Natural killer cell treated with Interleukin-12 subunit alpha and Interleukin-12 subunit beta and Interleukin-15 and Interleukin-18, amount 100 ng/mL, for 72 hours (primary cell): Measurements from ENCODE around the gene KLB. TPM values are rescaled to one million over a fixed set of nuclear protein-coding genes. Genes with fewer than 3 reads are reported as not detected.
"Not testable (repeated sequence)": the region's sequence is repeated elsewhere in the genome, so short reads cannot be mapped to it uniquely, and the experiment has no call there.

Experiments used
- ATAC-seq, 2 donors: fragments of 150-1000 bp; cut with Tn5 transposase in 1 of 2; sonication (Bioruptor Pico), chemical (Tn5 transposase) in 1 of 2; 2 replicates each; pipeline ENCODE4 v1.10.0; 2021
- DNase-seq: peaks from one replicate; pipeline ENCODE4 v3.0.0; 2022; ENCODE audit warnings: low spot score
- H3K27ac Mint-ChIP-seq, 2 donors: 1 replicate in 1 of 2; 2 replicates in 1 of 2; pipeline ENCODE4 v1.8.0; 2022; ENCODE audit warnings: mixed read lengths in 2 of 2, mild to moderate bottlenecking in 1 of 2, moderate library complexity in 1 of 2
- H3K27me3 Mint-ChIP-seq, 2 donors: 1 replicate in 1 of 2; 2 replicates in 1 of 2; pipeline ENCODE4 v1.8.0; 2022; ENCODE audit warnings: mixed read lengths in 2 of 2
- H3K36me3 Mint-ChIP-seq: one replicate; pipeline ENCODE4 v1.8.0; 2022; ENCODE audit warnings: mixed read lengths
- H3K4me1 Mint-ChIP-seq, 2 donors: 1 replicate in 1 of 2; 2 replicates in 1 of 2; pipeline ENCODE4 v1.8.0; 2022; ENCODE audit warnings: low read depth in 2 of 2, mixed read lengths in 2 of 2, mild to moderate bottlenecking in 1 of 2
- H3K4me3 Mint-ChIP-seq: one replicate; pipeline ENCODE4 v1.8.0; 2022; ENCODE audit warnings: mixed read lengths
- H3K9me3 Mint-ChIP-seq: 2 replicates; pipeline ENCODE4 v1.8.0; 2022; ENCODE audit warnings: mixed read lengths
- total RNA-seq, 2 donors: library from RNA; stranded (reverse); gene quantifications; one replicate each; pipeline ENCODE4 v1.2.3, GENCODE V29; 2022

KLB gene
- total RNA-seq, 2 donors from 2014 or later, result 0.05 TPM; not detected in 1

GRCh38 chr4:39458161-39458504, 51.4 kb downstream of the KLB start:
- peak overlapping the region; percentile 99 for H3K27ac Mint-ChIP-seq

GRCh38 chr4:39458505-39459300, 52.0 kb downstream of the KLB start, which contains the start of the genes LIAS and RPL9:
TSS of gene LIAS (plus strand) at chr4:39459056. CDS start at chr4:39459118, 62 bp downstream.
TSS of gene RPL9 (minus strand) at chr4:39458922. CDS start at chr4:39458439, 483 bp downstream.
- Mint-ChIP-seq H3K27ac (peak within 1 kb of the TSS; percentile 99), H3K27me3 (no peaks in the 10 kb centered on the region), H3K4me1 (peaks cover 22 to 41% of the 10 kb centered on the region in 2 donors), H3K4me3 (peak within 1 kb of the TSS; percentile 99), H3K36me3 (peaks cover 34% of the 10 kb centered on the region), H3K9me3 (no peaks in the 10 kb centered on the region)
- ATAC-seq (peak; percentile 96), DNase-seq (peak; percentile 94)

More at GRCh38 chr4:39458161-39458504, 51.4 kb downstream of the KLB start:
- not testable (repeated sequence) for H3K9me3 Mint-ChIP-seq, H3K27me3 Mint-ChIP-seq, DNase-seq
- Mint-ChIP-seq H3K4me3 (peak overlapping the region; percentile 99), H3K36me3 (peaks cover 40% of the 10 kb centered on the region), H3K4me1 (peaks cover 22 to 47% of the 10 kb centered on the region in 2 donors)
- ATAC-seq, result peak in 1 of 2 donors; percentile 0

- no peak overlapping the region for H3K4me3 Mint-ChIP-seq
- no peak overlapping the region for H3K27ac Mint-ChIP-seq
- H3K4me1 Mint-ChIP-seq, result no peaks in the 10 kb centered on the region
- peaks cover 9% of the 10 kb centered on the region for H3K36me3 Mint-ChIP-seq
- no peak for DNase-seq
- H3K27me3 Mint-ChIP-seq, result no peaks in the 10 kb centered on the region
- H3K9me3 Mint-ChIP-seq, result no peaks in the 10 kb centered on the region
- no peak for ATAC-seq
Observed at GRCh38 chr4:39464886-39465501, 58.3 kb downstream of the KLB start.

GRCh38 chr4:39466747-39467146, 60.0 kb downstream of the KLB start:
- DNase-seq (no peak), ATAC-seq (no peak)
- H3K27me3 Mint-ChIP-seq, result no peaks in the 10 kb centered on the region
- no peak overlapping the region for H3K27ac Mint-ChIP-seq
- no peaks in the 10 kb centered on the region for H3K9me3 Mint-ChIP-seq
- H3K4me3 Mint-ChIP-seq, result no peak overlapping the region
- H3K36me3 Mint-ChIP-seq, result peaks cover 9% of the 10 kb centered on the region
- H3K4me1 Mint-ChIP-seq, result no peaks in the 10 kb centered on the region

GRCh38 chr4:39467464-39467863, 60.7 kb downstream of the KLB start:
- no peak overlapping the region for H3K27ac Mint-ChIP-seq
- H3K27me3 Mint-ChIP-seq, result no peaks in the 10 kb centered on the region
- DNase-seq, result no peak
- no peak for ATAC-seq
- peaks cover 9% of the 10 kb centered on the region for H3K36me3 Mint-ChIP-seq
- H3K9me3 Mint-ChIP-seq, result no peaks in the 10 kb centered on the region
- no peak overlapping the region for H3K4me3 Mint-ChIP-seq
- no peaks in the 10 kb centered on the region for H3K4me1 Mint-ChIP-seq

GRCh38 chr4:39469429-39470077, 62.8 kb downstream of the KLB start:
- Mint-ChIP-seq H3K4me3 (no peak overlapping the region), H3K27me3 (no peaks in the 10 kb centered on the region), H3K27ac (no peak overlapping the region), H3K36me3 (peaks cover 9% of the 10 kb centered on the region), H3K9me3 (no peaks in the 10 kb centered on the region), H3K4me1 (no peaks in the 10 kb centered on the region)
- ATAC-seq (peak in 1 of 2 donors; percentile 61), DNase-seq (no peak)

GRCh38 chr4:39470402-39470801, 63.7 kb downstream of the KLB start:
- Mint-ChIP-seq H3K36me3 (peaks cover 4% of the 10 kb centered on the region), H3K9me3 (no peaks in the 10 kb centered on the region), H3K4me3 (no peak overlapping the region), H3K27ac (no peak overlapping the region), H3K27me3 (no peaks in the 10 kb centered on the region), H3K4me1 (no peaks in the 10 kb centered on the region)
- ATAC-seq (no peak), DNase-seq (no peak)

GRCh38 chr4:39472396-39472795, 65.7 kb downstream of the KLB start:
- H3K36me3 Mint-ChIP-seq, result peaks cover 7% of the 10 kb centered on the region
- no peak overlapping the region for H3K4me3 Mint-ChIP-seq
- no peak for ATAC-seq
- DNase-seq, result no peak
- H3K27ac Mint-ChIP-seq, result no peak overlapping the region
- H3K27me3 Mint-ChIP-seq, result no peaks in the 10 kb centered on the region
- H3K4me1 Mint-ChIP-seq, result no peaks in the 10 kb centered on the region
- no peaks in the 10 kb centered on the region for H3K9me3 Mint-ChIP-seq

- Mint-ChIP-seq H3K36me3 (peaks cover 7% of the 10 kb centered on the region), H3K4me3 (no peak overlapping the region), H3K4me1 (no peaks in the 10 kb centered on the region), H3K27ac (no peak overlapping the region), H3K9me3 (no peaks in the 10 kb centered on the region), H3K27me3 (no peaks in the 10 kb centered on the region)
- ATAC-seq, result no peak
- DNase-seq, result no peak
Observed at GRCh38 chr4:39476187-39476895, 69.6 kb downstream of the KLB start.

GRCh38 chr4:39480251-39480650, 73.5 kb downstream of the KLB start:
- no peak for ATAC-seq
- H3K4me1 Mint-ChIP-seq, result no peaks in the 10 kb centered on the region
- no peak overlapping the region for H3K27ac Mint-ChIP-seq
- peaks cover 7% of the 10 kb centered on the region for H3K36me3 Mint-ChIP-seq
- no peak overlapping the region for H3K4me3 Mint-ChIP-seq
- no peaks in the 10 kb centered on the region for H3K27me3 Mint-ChIP-seq
- no peak for DNase-seq
- no peaks in the 10 kb centered on the region for H3K9me3 Mint-ChIP-seq

GRCh38 chr4:39480902-39481695, 74.4 kb downstream of the KLB start:
- no peaks in the 10 kb centered on the region for H3K9me3 Mint-ChIP-seq
- H3K36me3 Mint-ChIP-seq, result peaks cover 4% of the 10 kb centered on the region
- no peak overlapping the region for H3K27ac Mint-ChIP-seq
- H3K4me3 Mint-ChIP-seq, result no peak overlapping the region
- ATAC-seq, result no peak
- no peaks in the 10 kb centered on the region for H3K4me1 Mint-ChIP-seq
- DNase-seq, result no peak
- peaks cover 0 to under 1% of the 10 kb centered on the region in 2 donors for H3K27me3 Mint-ChIP-seq

GRCh38 chr4:39484582-39485272, 78.0 kb downstream of the KLB start:
- ATAC-seq, result no peak
- Mint-ChIP-seq H3K27ac (no peak overlapping the region), H3K4me3 (no peak overlapping the region)

More at GRCh38 chr4:39484582-39485272, 78.0 kb downstream of the KLB start:
- H3K9me3 Mint-ChIP-seq, result no peaks in the 10 kb centered on the region
- peaks cover 0 to 3% of the 10 kb centered on the region in 2 donors for H3K27me3 Mint-ChIP-seq
- no peak for DNase-seq
- H3K4me1 Mint-ChIP-seq, result no peaks in the 10 kb centered on the region
- H3K36me3 Mint-ChIP-seq, result no peaks in the 10 kb centered on the region
